ENCODE measurements around the gene ZBTB40. TPM values are rescaled to one million over a fixed set of nuclear protein-coding genes. Genes with fewer than 3 reads are reported as not detected.

Gene ZBTB40
- 4.1 and 11.8 TPM in 2 replicates for total RNA-seq (2014; rRNA removed; shearing (Covaris generic))

- peak; percentile 96 for DNase-seq (ENCODE audit: low read depth)
Observed at GRCh38 chr1:22451702-22452480, at the start of gene ZBTB40. Gene ZBTB40 (plus strand): TSS chr1:22451851. CDS start chr1:22489949, 38,098 bp downstream.

DNA sequence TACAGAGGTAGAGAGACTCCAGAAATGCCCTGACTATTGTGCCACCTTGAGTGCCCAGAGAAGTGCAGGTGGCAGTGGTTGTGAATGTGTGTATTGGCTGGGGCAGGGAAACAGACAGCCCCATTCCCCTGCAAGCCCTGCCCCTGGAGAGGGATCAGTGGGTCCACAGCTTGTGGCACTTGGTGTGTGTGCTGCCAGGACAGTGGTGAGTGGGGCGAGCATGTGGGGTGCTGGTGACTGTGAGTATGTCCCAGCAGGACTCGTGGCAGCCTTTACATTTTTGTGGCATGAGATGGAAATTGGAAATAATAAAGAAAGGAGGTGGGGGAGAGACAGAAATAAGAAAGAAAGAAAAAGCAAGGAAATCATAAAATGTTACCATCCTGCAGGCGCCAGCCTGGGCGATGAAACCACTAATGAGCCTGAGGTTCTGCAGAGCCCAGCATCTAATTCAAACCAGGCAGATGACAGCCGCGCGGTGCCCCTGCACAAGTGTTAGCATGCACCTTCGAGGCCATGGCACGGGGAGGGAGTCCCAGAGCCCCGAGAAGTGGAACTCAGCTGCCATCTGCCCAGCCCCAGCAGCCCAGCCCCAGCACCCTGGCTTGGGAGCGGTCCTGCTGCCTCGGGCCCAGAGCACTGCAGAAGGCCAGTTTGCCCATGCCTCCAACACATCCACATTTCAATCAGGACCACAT is 49.1 kb upstream of the ZBTB40 start:
- no peak for DNase-seq (ENCODE audit: low read depth)

DNA sequence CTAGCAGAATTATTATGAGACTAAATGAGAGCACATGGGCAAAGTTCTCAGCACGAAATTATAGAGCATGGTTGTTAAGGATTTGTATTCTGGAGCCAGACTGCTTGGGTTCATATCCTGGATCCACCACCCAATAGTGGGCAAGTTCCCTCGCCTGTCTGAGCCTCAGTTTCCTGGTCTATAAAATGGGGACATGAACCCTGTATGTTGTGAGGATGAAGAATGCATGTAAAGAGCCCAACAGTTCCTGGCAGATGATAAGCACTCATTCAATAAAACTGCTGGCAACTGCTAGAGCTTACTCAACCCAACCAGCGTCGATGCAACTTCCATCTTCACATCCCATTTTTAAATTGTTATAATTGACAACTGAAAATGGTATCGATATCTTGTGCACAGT is 47.2 kb upstream of the ZBTB40 start:
- no peak for DNase-seq (ENCODE audit: low read depth)

- no peak for DNase-seq (ENCODE audit: low read depth)
Observed at GRCh38 chr1:22406722-22407495, 44.7 kb upstream of the ZBTB40 start.

DNA sequence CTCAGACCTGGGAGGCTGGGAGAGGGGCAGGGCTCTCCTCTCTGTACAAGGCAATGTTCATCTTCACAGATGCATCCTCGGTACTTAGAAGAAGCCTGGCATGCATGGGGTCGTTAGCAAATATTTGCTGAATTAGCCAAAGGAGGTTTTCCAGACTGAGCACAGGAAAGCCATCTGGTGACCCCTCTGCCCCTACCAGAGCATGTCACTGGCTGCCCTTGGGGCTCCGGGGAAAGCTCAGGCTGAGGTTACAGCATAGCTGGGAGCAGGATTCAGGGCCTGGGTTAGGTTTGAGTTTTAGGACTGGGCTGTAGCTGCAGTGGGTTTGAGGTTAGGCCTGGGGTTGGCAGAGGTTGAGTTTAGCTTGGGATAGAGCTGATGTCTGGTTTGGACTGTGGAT is 43.4 kb upstream of the ZBTB40 start:
- DNase-seq (ENCODE audit: low read depth), result no peak

DNA sequence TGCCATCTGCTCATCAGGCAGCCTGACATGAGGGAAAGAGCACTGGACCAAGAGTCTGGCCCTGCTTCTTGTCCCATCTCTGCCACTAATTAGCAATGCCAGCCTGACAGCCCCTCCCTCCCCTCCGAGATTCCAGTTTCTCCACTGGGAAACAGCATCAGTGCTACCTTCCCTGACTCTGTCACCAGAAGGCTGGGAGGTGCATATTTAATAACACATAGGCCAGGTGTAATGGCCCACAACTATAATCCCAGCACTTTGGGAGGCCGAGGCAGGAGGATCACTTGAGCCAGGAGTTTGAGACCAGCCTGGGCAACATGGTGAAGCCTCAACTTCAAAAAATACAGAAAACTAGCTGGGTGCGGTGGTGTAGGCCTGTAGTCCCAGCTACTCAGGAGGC is 41.2 kb upstream of the ZBTB40 start:
- DNase-seq (ENCODE audit: low read depth), result no peak

- DNase-seq (ENCODE audit: low read depth), result no peak
Observed at GRCh38 chr1:22410928-22411495, 40.6 kb upstream of the ZBTB40 start.

GRCh38 chr1:22411589-22411988 is 40.1 kb upstream of the ZBTB40 start:
- DNase-seq (ENCODE audit: low read depth), result no peak

- peak; percentile 46 for DNase-seq (ENCODE audit: low read depth)
Observed at GRCh38 chr1:22412932-22413727, 38.5 kb upstream of the ZBTB40 start.

GRCh38 chr1:22413799-22414198 is 37.9 kb upstream of the ZBTB40 start:
- no peak for DNase-seq (ENCODE audit: low read depth)

DNA sequence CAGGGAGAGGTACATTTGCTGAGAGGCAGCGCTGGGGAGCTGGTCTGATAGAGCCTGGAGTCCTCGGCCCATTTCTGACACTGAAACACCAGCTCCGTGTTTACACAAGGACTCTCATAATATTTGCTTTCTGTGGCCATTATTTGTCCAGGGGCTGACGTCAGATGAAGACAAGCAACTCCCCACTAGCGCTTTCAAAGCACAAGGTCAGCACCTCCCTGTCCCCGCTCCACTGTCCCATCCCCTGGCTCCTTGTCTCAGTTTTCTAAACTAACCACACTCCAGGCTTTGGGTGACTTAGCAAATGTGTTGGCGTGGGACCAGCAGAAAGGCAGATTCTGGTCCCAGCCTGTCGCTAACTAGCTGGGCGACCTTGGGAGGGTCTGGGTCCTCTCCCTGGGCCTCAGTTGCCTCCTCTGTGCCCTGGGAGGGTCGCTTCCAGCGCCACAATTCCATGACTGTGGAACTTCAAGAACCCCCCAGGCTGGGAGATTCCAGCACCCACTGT is 37.4 kb upstream of the ZBTB40 start:
- peak; percentile 31 for DNase-seq (ENCODE audit: low read depth)

GRCh38 chr1:22415489-22415888 is 36.2 kb upstream of the ZBTB40 start:
- no peak for DNase-seq (ENCODE audit: low read depth)

- peak; percentile 67 for DNase-seq (ENCODE audit: low read depth)
Observed at GRCh38 chr1:22416555-22417454, 34.8 kb upstream of the ZBTB40 start.

- no peak for DNase-seq (ENCODE audit: low read depth)
Observed at GRCh38 chr1:22417466-22417865, 34.2 kb upstream of the ZBTB40 start.

GRCh38 chr1:22418312-22418711 is 33.3 kb upstream of the ZBTB40 start:
- DNase-seq (ENCODE audit: low read depth), result no peak

DNA sequence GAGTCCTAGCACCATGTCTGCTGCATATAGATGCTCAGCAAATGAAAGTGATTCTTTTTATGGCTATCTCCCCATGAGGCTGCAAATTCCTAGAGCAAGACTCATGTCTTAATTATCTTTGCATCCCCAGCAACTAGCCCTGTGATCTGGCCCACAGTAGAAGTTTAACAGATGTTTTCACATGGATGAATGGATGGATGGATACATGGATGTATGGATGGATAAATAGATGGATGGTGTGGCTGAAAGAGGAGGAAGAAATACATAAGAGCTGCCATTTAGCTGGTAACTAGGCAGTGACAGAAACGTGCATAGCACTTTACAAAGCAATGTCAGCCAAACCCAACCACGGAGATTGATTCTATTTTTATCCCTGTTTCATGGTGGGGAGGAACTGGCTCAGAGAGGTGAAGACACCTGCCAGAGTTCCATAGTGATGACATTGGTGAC is 32.7 kb upstream of the ZBTB40 start:
- peak; percentile 49 for DNase-seq (ENCODE audit: low read depth)

GRCh38 chr1:22420455-22421053 is 31.1 kb upstream of the ZBTB40 start:
- peak; percentile 71 for DNase-seq (ENCODE audit: low read depth)

- DNase-seq (ENCODE audit: low read depth), result no peak
Observed at GRCh38 chr1:22426781-22427180, 24.9 kb upstream of the ZBTB40 start.

DNA sequence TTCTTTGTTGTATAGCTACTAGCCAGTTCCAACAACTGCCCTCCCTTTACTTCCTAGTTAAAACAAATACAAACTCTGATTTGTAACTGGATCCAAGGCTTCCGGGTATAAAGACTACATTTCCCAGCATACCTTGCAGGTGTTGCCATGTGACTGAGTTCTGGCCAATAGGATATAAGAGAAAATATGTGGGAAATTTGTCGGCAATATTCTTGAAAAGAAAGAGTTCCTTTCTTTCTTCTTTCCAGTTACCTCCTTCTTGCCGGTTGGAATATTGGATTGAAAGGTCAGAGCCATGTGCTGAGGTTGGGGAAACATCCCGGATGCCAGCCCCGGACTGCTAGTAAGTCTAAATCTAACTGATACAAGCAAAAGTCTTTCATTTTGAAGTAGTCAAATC is 23.0 kb upstream of the ZBTB40 start:
- peak; percentile 26 for DNase-seq (ENCODE audit: low read depth)

Data from M059J (cell line).